RWPE2 (cell line): ENCODE data around the gene SIM2.

Experiments used
- ATAC-seq: fragments of 200-7000 bp; cut with Tn5 transposase; 3 replicates; pipeline ENCODE4 v1.9.1; 2021; ENCODE audit warnings: low read depth
- DNase-seq: peaks from one replicate; pipeline ENCODE4 v3.0.0-alpha.2; 2020; ENCODE audit warnings: low spot score
- H3K27ac ChIP-seq: fragments of 450-650 bp; 2 replicates; pipeline ENCODE4 v1.5.1; 2017; ENCODE audit warnings: mild to moderate bottlenecking; ENCODE audit not compliant: poor library complexity, severe bottlenecking
- H3K27me3 ChIP-seq: fragments of 250-450 bp; sonication (Bioruptor Pico); 2 replicates; pipeline ENCODE4 v1.5.1; 2021; ENCODE audit warnings: mild to moderate bottlenecking, moderate library complexity; ENCODE audit not compliant: insufficient read depth, poor library complexity, severe bottlenecking
- H3K36me3 ChIP-seq: fragments of 250-450 bp; sonication (Bioruptor Pico); 2 replicates; pipeline ENCODE4 v1.5.1; 2020; ENCODE audit warnings: low read depth, mild to moderate bottlenecking, moderate library complexity
- H3K4me1 ChIP-seq: fragments of 250-450 bp; sonication (Bioruptor Pico); 2 replicates; pipeline ENCODE4 v1.5.1; 2021; ENCODE audit warnings: mild to moderate bottlenecking, moderate library complexity; ENCODE audit not compliant: insufficient read depth, poor library complexity, severe bottlenecking
- H3K4me3 ChIP-seq: fragments of 250-450 bp; sonication (Bioruptor Pico); 2 replicates; pipeline ENCODE4 v1.5.1; 2021; ENCODE audit warnings: mild to moderate bottlenecking, moderate library complexity; ENCODE audit not compliant: severe bottlenecking
- H3K9me3 ChIP-seq: fragments of 250-450 bp; sonication (Bioruptor Pico); 2 replicates; pipeline ENCODE4 v1.5.1; 2021; ENCODE audit warnings: mild to moderate bottlenecking, moderate library complexity; ENCODE audit not compliant: severe bottlenecking
- TF ChIP-seq, protein P1 (sequence below): fragments of 450-650 bp; IDR thresholded peaks from one replicate; pipeline ENCODE4 v1.5.1; 2017; ENCODE audit warnings: mild to moderate bottlenecking, moderate library complexity; ENCODE audit not compliant: poor library complexity, severe bottlenecking

The SIM2 gene

GRCh38 chr21:36786186-36786585 is 87.3 kb downstream of the SIM2 start:
- DNase-seq (no peak), ATAC-seq (no peak)
- H3K4me1 ChIP-seq: peaks cover 29% of the 10 kb centered on the region

GRCh38 chr21:36788120-36788638 is 89.3 kb downstream of the SIM2 start:
- peaks cover 28% of the 10 kb centered on the region for H3K4me1 ChIP-seq
- H3K27ac ChIP-seq: peak overlapping the region; percentile 23
- no peaks in the 10 kb centered on the region for H3K36me3 ChIP-seq
- H3K9me3 ChIP-seq: no peaks in the 10 kb centered on the region
- DNase-seq (no peak), ATAC-seq (peak; percentile 59)
- no peaks in the 10 kb centered on the region for H3K27me3 ChIP-seq
- H3K4me3 ChIP-seq: no peak overlapping the region
- TF ChIP-seq, protein P1, sequence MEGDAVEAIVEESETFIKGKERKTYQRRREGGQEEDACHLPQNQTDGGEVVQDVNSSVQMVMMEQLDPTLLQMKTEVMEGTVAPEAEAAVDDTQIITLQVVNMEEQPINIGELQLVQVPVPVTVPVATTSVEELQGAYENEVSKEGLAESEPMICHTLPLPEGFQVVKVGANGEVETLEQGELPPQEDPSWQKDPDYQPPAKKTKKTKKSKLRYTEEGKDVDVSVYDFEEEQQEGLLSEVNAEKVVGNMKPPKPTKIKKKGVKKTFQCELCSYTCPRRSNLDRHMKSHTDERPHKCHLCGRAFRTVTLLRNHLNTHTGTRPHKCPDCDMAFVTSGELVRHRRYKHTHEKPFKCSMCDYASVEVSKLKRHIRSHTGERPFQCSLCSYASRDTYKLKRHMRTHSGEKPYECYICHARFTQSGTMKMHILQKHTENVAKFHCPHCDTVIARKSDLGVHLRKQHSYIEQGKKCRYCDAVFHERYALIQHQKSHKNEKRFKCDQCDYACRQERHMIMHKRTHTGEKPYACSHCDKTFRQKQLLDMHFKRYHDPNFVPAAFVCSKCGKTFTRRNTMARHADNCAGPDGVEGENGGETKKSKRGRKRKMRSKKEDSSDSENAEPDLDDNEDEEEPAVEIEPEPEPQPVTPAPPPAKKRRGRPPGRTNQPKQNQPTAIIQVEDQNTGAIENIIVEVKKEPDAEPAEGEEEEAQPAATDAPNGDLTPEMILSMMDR: no peak

More at GRCh38 chr21:36786186-36786585, 87.3 kb downstream of the SIM2 start:
- H3K27me3 ChIP-seq: no peaks in the 10 kb centered on the region
- no peak overlapping the region for H3K4me3 ChIP-seq
- H3K9me3 ChIP-seq: peaks cover 3% of the 10 kb centered on the region
- no peaks in the 10 kb centered on the region for H3K36me3 ChIP-seq
- H3K27ac ChIP-seq: no peak overlapping the region
- TF ChIP-seq, protein P1: no peak

DNA sequence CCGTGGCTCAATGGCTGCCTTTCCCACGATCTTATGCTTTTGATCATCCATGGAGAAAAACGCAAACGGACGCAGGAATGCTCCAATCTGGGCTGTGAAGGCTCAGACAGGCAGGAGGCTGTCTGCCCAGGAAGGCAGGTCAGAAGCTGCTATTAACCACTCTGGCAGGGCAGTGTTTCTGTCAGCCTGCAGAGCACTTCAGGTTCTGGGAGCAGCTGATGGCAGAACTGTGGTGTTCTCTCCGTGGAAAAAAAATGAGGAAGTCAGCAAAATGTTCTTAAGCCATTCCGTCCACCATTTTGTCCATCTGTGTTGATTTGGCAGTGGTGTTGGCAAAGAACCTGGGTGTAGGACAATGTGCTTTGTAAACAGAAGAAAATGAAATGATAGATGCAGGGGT is 91.7 kb downstream of the SIM2 start:
- H3K9me3 ChIP-seq: no peaks in the 10 kb centered on the region
- no peaks in the 10 kb centered on the region for H3K36me3 ChIP-seq
- DNase-seq: no peak
- ATAC-seq: no peak
- no peak overlapping the region for H3K27ac ChIP-seq
- H3K4me1 ChIP-seq: peaks cover 8% of the 10 kb centered on the region
- no peak overlapping the region for H3K4me3 ChIP-seq
- H3K27me3 ChIP-seq: no peaks in the 10 kb centered on the region
- TF ChIP-seq, protein P1: no peak

GRCh38 chr21:36791180-36791579 is 92.3 kb downstream of the SIM2 start:
- Histone ChIP-seq H3K4me1 (peaks cover 8% of the 10 kb centered on the region), H3K4me3 (no peak overlapping the region), H3K9me3 (no peaks in the 10 kb centered on the region), H3K27ac (no peak overlapping the region), H3K36me3 (no peaks in the 10 kb centered on the region), H3K27me3 (no peaks in the 10 kb centered on the region)
- no peak for DNase-seq
- no peak for ATAC-seq
- TF ChIP-seq, protein P1: no peak

GRCh38 chr21:36791695-36792470 is 93.0 kb downstream of the SIM2 start:
- H3K9me3 ChIP-seq: peaks cover 2% of the 10 kb centered on the region
- no peaks in the 10 kb centered on the region for H3K36me3 ChIP-seq
- no peaks in the 10 kb centered on the region for H3K27me3 ChIP-seq
- TF ChIP-seq, protein P1: no peak
- ATAC-seq (no peak), DNase-seq (no peak)
- peaks cover 8% of the 10 kb centered on the region for H3K4me1 ChIP-seq
- no peak overlapping the region for H3K4me3 ChIP-seq
- H3K27ac ChIP-seq: no peak overlapping the region
